ENCODE data around the gene VWA7.

Gene VWA7

DNA sequence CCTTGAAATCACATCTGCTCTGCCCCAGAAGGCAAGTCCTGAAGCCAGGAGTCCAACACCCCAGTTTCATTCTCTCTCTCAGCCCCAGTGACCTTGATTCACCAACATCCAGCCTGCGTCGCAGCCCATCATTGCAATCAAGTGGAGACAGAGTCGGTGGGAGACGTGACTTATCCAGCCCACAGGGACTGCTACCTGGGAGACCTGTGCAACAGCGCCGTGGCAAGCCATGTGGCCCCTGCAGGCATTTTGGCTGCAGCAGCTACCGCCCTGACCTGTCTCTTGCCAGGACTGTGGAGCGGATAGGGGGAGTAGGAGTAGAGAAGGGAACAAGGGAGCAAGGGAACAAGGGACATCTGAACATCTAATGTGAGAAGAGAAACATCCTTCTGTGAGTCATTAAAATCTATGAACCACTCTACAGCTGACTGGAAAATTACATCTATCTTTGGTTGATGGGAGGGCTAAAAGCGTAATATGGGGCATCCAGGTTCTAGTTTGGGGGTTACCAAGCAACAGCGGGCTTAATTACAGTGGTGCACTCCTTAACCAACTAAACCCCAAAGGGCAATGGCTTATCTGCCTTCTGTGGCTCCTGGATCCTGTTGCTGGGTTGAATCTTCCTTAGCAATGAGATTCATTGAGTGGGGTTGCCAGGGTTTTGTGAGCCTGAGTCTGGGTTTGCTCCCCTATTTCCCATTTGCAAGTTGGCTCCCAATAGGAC is 59.5 kb downstream of the VWA7 start:
- TF ChIP-seq ZFX (IDR thresholded peaks at IDR 0.05; ENCODE audit: borderline replicate concordance) = no peak
- TF ChIP-seq, protein P1, sequence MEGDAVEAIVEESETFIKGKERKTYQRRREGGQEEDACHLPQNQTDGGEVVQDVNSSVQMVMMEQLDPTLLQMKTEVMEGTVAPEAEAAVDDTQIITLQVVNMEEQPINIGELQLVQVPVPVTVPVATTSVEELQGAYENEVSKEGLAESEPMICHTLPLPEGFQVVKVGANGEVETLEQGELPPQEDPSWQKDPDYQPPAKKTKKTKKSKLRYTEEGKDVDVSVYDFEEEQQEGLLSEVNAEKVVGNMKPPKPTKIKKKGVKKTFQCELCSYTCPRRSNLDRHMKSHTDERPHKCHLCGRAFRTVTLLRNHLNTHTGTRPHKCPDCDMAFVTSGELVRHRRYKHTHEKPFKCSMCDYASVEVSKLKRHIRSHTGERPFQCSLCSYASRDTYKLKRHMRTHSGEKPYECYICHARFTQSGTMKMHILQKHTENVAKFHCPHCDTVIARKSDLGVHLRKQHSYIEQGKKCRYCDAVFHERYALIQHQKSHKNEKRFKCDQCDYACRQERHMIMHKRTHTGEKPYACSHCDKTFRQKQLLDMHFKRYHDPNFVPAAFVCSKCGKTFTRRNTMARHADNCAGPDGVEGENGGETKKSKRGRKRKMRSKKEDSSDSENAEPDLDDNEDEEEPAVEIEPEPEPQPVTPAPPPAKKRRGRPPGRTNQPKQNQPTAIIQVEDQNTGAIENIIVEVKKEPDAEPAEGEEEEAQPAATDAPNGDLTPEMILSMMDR (IDR thresholded peaks at IDR 0.05) = peak; percentile 85
- peak overlapping the region; percentile 90 for H3K27ac ChIP-seq

Data from 22Rv1 (cell line).